DND-41 (cell line): Measurements from ENCODE around the gene DNAH5.

Source experiments
- ATAC-seq: fragments of 200-7000 bp; cut with Tn5 transposase; 3 replicates; pipeline ENCODE4 v1.9.1; 2021; ENCODE audit warnings: low read depth; ENCODE audit not compliant: insufficient read depth
- DNase-seq: peaks from one replicate; pipeline ENCODE4 v3.0.0-alpha.2; 2020
- H2AFZ ChIP-seq: 2 replicates; pipeline ENCODE4 v1.6.0; 2012; ENCODE audit warnings: low read depth, low read length
- H3K27ac ChIP-seq: 2 replicates; pipeline ENCODE4 v1.5.1; 2012; ENCODE audit warnings: low read length, inconsistent platforms
- H3K27me3 ChIP-seq: fragments of 200-600 bp; sonication (generic); 2 replicates; pipeline ENCODE4 v1.6.0; 2012; ENCODE audit warnings: low read length, mild to moderate bottlenecking, inconsistent platforms; ENCODE audit not compliant: insufficient read depth, poor library complexity
- H3K36me3 ChIP-seq: 2 replicates; pipeline ENCODE4 v1.5.1; 2012; ENCODE audit warnings: low read length, inconsistent platforms; ENCODE audit not compliant: insufficient read depth
- H3K4me1 ChIP-seq: 2 replicates; pipeline ENCODE4 v1.5.1; 2012; ENCODE audit warnings: mild to moderate bottlenecking, low read length; ENCODE audit not compliant: insufficient read depth
- H3K4me2 ChIP-seq: 2 replicates; pipeline ENCODE4 v1.6.0; 2012; ENCODE audit warnings: mild to moderate bottlenecking, moderate library complexity, low read length, inconsistent platforms; ENCODE audit not compliant: insufficient read depth
- H3K4me3 ChIP-seq, 2 experiments: fragments of 200-600 bp in 1 of 2; shearing (Covaris generic) in 1 of 2; 2 replicates each; pipeline ENCODE4 v1.5.1; 2012 to 2016; ENCODE audit warnings: inconsistent platforms in 2 of 2, low read length in 2 of 2, mild to moderate bottlenecking in 2 of 2, low read depth in 1 of 2, moderate library complexity in 1 of 2
- H3K79me2 ChIP-seq: 2 replicates; pipeline ENCODE4 v1.6.0; 2012; ENCODE audit warnings: low read length, inconsistent platforms; ENCODE audit not compliant: insufficient read depth
- H3K9ac ChIP-seq: 2 replicates; pipeline ENCODE4 v1.6.0; 2012; ENCODE audit warnings: low read depth, mild to moderate bottlenecking, inconsistent platforms, low read length, moderate library complexity
- H3K9me3 ChIP-seq: 2 replicates; pipeline ENCODE4 v1.5.1; 2012; ENCODE audit warnings: low read length, moderate library complexity, mild to moderate bottlenecking, inconsistent platforms; ENCODE audit not compliant: insufficient read depth, severe bottlenecking
- H4K20me1 ChIP-seq: 2 replicates; pipeline ENCODE4 v1.6.0; 2012; ENCODE audit warnings: low read length; ENCODE audit not compliant: insufficient read depth
- EZH2 ChIP-seq: IDR thresholded peaks from 3 replicates; pipeline ENCODE4 v1.6.1; 2012; ENCODE audit warnings: borderline replicate concordance, low read depth, mild to moderate bottlenecking, moderate library complexity, low read length, inconsistent platforms; ENCODE audit not compliant: severe bottlenecking
- TF ChIP-seq, protein P1 (sequence below): IDR thresholded peaks from 2 replicates; pipeline ENCODE4 v1.5.1; 2012; ENCODE audit warnings: borderline replicate concordance, low read length, moderate library complexity, mild to moderate bottlenecking; ENCODE audit not compliant: poor library complexity, severe bottlenecking; ENCODE audit errors: extremely low read depth

The DNAH5 gene

DNA sequence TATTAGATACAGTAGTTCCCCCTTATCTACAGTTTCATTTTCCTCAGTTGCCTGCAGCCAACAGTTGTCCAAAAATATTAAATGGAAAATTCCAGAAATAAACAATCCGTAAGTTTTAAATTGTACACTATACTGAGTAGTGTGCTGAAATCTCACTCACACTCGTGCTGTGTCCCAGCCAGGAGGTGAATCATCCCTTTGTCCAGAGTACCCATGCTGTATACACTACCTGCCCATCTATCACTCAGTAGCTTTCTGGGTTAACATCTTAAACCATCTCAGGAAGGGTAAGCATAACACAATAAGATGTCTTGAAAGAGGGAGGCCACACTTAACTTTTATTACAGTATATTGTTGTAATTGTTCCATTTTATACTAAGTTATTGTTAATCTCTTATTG is 31.7 kb upstream of the DNAH5 start:
- no peaks in the 10 kb centered on the region for H4K20me1 ChIP-seq

DNA sequence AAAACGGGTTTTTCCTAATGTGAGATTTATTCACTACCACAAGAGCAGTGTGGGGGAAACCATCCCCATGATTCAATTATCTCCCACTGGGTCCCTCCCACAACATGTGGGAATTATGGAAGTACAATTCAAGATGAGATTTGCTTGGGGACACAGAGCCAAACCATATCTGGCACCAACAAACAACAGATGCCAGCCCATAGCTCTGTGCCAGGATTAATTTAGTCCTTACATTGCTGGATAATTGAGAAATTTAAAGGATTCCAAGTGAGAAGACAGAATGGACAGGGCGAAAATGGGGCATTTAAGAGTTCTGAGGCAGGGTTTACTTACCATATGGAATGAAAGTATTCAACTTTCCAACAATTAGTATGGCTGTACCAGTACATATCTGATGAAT is 30.8 kb upstream of the DNAH5 start:
- Histone ChIP-seq H3K9me3 (no peaks in the 10 kb centered on the region), H3K36me3 (no peaks in the 10 kb centered on the region), H3K9ac (no peak overlapping the region), H3K4me2 (no peak overlapping the region), H3K4me1 (no peaks in the 10 kb centered on the region), H4K20me1 (no peaks in the 10 kb centered on the region), H3K27me3 (no peaks in the 10 kb centered on the region), H3K27ac (no peak overlapping the region), H2AFZ (no peak overlapping the region), H3K4me3 (no peak overlapping the region), H3K79me2 (no peaks in the 10 kb centered on the region)
- TF ChIP-seq, protein P1, sequence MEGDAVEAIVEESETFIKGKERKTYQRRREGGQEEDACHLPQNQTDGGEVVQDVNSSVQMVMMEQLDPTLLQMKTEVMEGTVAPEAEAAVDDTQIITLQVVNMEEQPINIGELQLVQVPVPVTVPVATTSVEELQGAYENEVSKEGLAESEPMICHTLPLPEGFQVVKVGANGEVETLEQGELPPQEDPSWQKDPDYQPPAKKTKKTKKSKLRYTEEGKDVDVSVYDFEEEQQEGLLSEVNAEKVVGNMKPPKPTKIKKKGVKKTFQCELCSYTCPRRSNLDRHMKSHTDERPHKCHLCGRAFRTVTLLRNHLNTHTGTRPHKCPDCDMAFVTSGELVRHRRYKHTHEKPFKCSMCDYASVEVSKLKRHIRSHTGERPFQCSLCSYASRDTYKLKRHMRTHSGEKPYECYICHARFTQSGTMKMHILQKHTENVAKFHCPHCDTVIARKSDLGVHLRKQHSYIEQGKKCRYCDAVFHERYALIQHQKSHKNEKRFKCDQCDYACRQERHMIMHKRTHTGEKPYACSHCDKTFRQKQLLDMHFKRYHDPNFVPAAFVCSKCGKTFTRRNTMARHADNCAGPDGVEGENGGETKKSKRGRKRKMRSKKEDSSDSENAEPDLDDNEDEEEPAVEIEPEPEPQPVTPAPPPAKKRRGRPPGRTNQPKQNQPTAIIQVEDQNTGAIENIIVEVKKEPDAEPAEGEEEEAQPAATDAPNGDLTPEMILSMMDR, result no peak
- TF ChIP-seq EZH2, result no peak
- DNase-seq (no peak), ATAC-seq (no peak)

More for the DNA sequence above, 31.7 kb upstream of the DNAH5 start:
- Histone ChIP-seq H3K9me3 (no peaks in the 10 kb centered on the region), H3K27ac (no peak overlapping the region), H3K27me3 (no peaks in the 10 kb centered on the region), H3K4me3 (no peak overlapping the region), H3K79me2 (no peaks in the 10 kb centered on the region), H2AFZ (no peak overlapping the region), H3K9ac (no peak overlapping the region), H3K4me1 (no peaks in the 10 kb centered on the region), H3K4me2 (no peak overlapping the region), H3K36me3 (no peaks in the 10 kb centered on the region)
- no peak for DNase-seq
- no peak for ATAC-seq
- TF ChIP-seq, protein P1, result no peak

DNA sequence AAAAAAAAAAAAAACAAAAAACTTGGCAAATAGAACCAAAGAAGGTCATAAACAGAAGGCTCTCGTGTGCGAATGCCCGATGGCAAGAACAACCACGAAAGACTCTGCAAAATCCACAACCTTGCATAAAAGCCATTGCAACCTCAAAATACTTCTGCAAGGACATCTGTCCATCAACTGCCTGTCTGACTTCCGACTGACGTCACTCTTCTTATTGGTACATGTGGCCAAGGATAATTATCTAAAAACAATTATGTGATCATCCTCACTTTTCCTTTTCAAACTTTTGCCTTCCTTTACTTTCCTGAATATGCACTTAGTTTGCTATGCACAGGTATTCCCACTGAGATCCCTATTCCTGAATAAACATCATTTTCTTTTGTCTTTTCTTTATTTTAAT is 29.2 kb upstream of the DNAH5 start:
- no peaks in the 10 kb centered on the region for H3K9me3 ChIP-seq
- H3K27ac ChIP-seq, result no peak overlapping the region
- no peaks in the 10 kb centered on the region for H3K27me3 ChIP-seq
- TF ChIP-seq, protein P1, result no peak
- no peak for TF ChIP-seq EZH2
- no peak overlapping the region for H3K4me2 ChIP-seq
- ATAC-seq, result no peak
- H3K36me3 ChIP-seq, result no peaks in the 10 kb centered on the region
- no peak overlapping the region for H3K9ac ChIP-seq
- H2AFZ ChIP-seq, result no peak overlapping the region
- H4K20me1 ChIP-seq, result no peaks in the 10 kb centered on the region
- no peaks in the 10 kb centered on the region for H3K4me1 ChIP-seq
- H3K4me3 ChIP-seq, result no peak overlapping the region
- H3K79me2 ChIP-seq, result no peaks in the 10 kb centered on the region
- no peak for DNase-seq

DNA sequence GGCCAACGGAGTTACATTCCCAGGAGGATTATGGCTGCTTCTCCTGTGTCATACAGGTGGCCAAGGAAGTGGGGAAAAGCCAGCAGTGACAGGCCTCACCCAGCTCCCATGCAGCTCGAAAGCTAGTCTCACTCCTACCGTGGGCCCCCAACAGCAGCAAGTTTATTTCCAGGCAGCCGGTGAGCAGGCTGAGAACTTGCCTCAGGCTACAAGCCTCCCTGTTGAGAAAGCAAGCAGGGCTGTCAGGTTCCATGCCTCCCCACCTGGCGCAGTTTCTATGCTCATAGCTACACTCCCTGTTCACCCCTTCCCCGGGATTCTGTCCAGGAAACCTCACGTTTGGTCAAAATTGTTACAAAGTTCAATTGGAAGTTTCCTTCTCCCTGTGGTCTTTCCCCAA is 27.5 kb upstream of the DNAH5 start:
- no peak overlapping the region for H3K9ac ChIP-seq
- H3K4me3 ChIP-seq, result no peak overlapping the region
- ATAC-seq, result no peak
- H3K27me3 ChIP-seq, result no peaks in the 10 kb centered on the region
- no peaks in the 10 kb centered on the region for H3K36me3 ChIP-seq
- DNase-seq, result no peak
- no peak overlapping the region for H3K4me2 ChIP-seq
- no peaks in the 10 kb centered on the region for H4K20me1 ChIP-seq
- H3K9me3 ChIP-seq, result no peaks in the 10 kb centered on the region
- no peak overlapping the region for H3K27ac ChIP-seq
- no peaks in the 10 kb centered on the region for H3K79me2 ChIP-seq
- no peaks in the 10 kb centered on the region for H3K4me1 ChIP-seq
- no peak overlapping the region for H2AFZ ChIP-seq
- no peak for TF ChIP-seq EZH2
- TF ChIP-seq, protein P1, result no peak
